ENCODE results near the gene HNMT.

The HNMT gene

GRCh38 chr2:137929519-137929916, 34.8 kb upstream of the HNMT start:
- TF ChIP-seq CTCF (IDR thresholded peaks at IDR 0.05; ENCODE audit: low read depth, low read length): no peak

GRCh38 chr2:137930146-137930545, 34.1 kb upstream of the HNMT start:
- no peak for TF ChIP-seq CTCF (IDR thresholded peaks at IDR 0.05; ENCODE audit: low read depth, low read length)
- no peak overlapping the region for H3K4me3 ChIP-seq (ENCODE audit: low read depth, low read length)

More at GRCh38 chr2:137929519-137929916, 34.8 kb upstream of the HNMT start:
- no peak overlapping the region for H3K4me3 ChIP-seq (ENCODE audit: low read depth, low read length)

- no peak for TF ChIP-seq CTCF (IDR thresholded peaks at IDR 0.05; ENCODE audit: low read depth, low read length)
- H3K4me3 ChIP-seq (ENCODE audit: low read depth, low read length): no peak overlapping the region
These were observed 28.7 kb upstream of the HNMT start for GRCh38 chr2:137935591-137935990.

- H3K4me3 ChIP-seq (ENCODE audit: low read depth, low read length): no peak overlapping the region
- TF ChIP-seq CTCF (IDR thresholded peaks at IDR 0.05; ENCODE audit: low read depth, low read length): no peak
These were observed 27.0 kb upstream of the HNMT start for GRCh38 chr2:137937246-137937645.

GRCh38 chr2:137937778-137938177, 26.5 kb upstream of the HNMT start:
- TF ChIP-seq CTCF (IDR thresholded peaks at IDR 0.05; ENCODE audit: low read depth, low read length): no peak
- no peak overlapping the region for H3K4me3 ChIP-seq (ENCODE audit: low read depth, low read length)

GRCh38 chr2:137938204-137938603, 26.1 kb upstream of the HNMT start:
- TF ChIP-seq CTCF (IDR thresholded peaks at IDR 0.05; ENCODE audit: low read depth, low read length): no peak
- no peak overlapping the region for H3K4me3 ChIP-seq (ENCODE audit: low read depth, low read length)

- no peak for TF ChIP-seq CTCF (IDR thresholded peaks at IDR 0.05; ENCODE audit: low read depth, low read length)
- no peak overlapping the region for H3K4me3 ChIP-seq (ENCODE audit: low read depth, low read length)
These were observed 25.2 kb upstream of the HNMT start for GRCh38 chr2:137939026-137939425.
